ENCODE data around the gene ADAMTSL2.

The ADAMTSL2 gene

DNA sequence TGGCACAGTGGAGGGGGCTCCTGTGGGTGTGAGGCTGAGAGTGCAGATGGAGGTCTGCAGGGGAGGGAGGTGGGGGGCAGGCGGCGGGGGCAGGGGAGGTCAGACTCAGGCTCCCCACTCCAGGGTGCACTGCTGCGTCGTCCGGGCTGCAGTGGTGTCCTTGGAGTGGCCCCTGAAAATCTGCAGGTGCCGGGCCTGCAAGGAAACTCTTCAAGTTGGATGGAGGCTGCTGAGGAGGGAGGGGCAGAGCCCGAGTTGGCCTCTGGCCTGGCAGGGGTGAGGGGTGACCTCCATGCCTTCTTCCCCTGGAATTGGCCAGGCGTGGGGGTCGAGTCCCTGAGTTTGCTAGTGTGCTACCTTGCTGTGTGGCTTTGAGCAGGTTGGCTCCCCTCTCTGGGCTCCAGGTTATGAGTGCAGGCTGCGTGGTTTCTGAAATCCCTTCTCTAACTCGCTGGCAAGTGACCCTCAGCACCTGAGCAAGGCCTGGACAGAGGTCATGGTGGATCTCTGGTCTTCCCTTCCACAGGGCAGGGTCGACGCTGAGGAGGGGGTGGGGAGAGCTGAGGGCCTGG, 888 bp downstream of the ADAMTSL2 start:
- no peak for DNase-seq (ENCODE audit: low read depth)

DNA sequence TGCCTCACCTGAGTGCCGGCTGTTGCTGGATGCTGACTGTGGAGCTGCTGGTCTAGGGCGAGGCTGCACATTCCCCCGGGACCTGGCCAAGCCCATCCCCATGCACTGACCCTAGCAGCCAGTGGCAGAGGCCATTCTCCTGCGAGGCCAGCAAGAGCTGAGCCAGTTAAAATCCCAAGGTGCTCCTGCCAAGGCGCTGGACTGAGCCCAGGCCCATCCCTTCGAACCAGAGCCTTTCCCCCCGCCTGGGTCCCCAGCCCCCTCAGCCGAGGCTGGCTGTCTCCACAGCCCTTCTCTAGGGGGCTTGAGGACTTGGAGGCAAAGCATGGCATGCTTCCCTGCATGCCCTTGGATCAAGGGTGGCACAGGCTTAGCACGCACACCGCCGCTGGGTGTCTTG, 1.6 kb downstream of the ADAMTSL2 start:
- no peak for DNase-seq (ENCODE audit: low read depth)

DNA sequence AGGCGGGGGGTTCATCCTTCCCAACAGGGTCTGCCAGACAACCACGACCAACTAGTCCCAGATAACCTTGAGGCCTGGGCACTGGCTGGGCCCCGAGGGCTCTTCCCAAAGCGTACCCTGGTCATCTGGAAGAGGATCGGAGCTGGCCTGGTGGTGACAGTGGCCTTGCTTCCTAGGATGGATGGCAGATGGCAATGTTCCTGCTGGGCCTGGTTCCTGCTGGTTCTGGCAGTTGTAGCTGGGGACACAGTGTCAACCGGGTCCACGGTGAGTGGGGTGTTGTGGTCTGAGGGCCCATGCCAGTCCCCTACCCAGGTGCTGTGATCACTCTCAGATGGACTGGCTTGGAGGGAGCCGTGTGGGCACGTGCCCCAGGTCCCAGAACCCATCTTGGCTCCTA, 2.0 kb downstream of the ADAMTSL2 start:
- DNase-seq (ENCODE audit: low read depth) = no peak

DNA sequence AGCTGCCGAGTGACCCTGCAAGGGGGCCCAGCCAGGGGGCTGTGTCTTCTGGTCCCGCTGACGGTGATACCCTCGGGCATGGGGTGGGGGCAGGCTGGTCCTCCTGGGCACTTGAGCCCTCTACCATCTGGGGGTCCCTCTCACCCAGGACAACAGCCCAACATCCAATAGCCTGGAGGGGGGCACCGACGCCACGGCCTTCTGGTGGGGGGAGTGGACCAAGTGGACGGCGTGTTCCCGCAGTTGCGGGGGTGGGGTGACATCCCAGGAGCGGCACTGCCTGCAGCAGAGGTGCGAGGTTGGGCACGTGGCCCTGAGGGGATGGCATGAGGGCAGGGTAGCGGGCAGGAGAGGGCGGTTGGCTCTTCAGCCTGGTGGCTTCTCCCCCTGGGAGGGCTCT, 2.8 kb downstream of the ADAMTSL2 start:
- DNase-seq (ENCODE audit: low read depth) = no peak

DNA sequence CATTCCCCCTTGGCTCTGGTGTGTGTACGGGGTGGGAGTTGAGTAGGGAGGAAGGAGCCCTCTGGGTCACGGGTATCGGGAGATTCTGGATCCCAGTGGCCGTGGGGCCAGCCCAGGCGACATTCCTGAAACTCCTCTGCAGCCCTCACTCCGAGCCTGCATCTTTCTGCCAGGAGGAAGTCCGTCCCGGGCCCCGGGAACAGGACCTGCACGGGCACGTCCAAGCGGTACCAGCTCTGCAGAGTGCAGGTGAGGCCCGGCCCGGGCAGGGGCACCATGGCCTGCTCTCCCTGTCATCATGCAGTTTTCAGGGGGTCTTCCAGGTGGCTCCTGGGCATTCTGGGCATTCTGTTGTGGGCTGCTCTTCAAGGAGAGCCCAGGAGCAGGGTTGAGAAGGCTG, 3.7 kb downstream of the ADAMTSL2 start:
- no peak for DNase-seq (ENCODE audit: low read depth)

DNA sequence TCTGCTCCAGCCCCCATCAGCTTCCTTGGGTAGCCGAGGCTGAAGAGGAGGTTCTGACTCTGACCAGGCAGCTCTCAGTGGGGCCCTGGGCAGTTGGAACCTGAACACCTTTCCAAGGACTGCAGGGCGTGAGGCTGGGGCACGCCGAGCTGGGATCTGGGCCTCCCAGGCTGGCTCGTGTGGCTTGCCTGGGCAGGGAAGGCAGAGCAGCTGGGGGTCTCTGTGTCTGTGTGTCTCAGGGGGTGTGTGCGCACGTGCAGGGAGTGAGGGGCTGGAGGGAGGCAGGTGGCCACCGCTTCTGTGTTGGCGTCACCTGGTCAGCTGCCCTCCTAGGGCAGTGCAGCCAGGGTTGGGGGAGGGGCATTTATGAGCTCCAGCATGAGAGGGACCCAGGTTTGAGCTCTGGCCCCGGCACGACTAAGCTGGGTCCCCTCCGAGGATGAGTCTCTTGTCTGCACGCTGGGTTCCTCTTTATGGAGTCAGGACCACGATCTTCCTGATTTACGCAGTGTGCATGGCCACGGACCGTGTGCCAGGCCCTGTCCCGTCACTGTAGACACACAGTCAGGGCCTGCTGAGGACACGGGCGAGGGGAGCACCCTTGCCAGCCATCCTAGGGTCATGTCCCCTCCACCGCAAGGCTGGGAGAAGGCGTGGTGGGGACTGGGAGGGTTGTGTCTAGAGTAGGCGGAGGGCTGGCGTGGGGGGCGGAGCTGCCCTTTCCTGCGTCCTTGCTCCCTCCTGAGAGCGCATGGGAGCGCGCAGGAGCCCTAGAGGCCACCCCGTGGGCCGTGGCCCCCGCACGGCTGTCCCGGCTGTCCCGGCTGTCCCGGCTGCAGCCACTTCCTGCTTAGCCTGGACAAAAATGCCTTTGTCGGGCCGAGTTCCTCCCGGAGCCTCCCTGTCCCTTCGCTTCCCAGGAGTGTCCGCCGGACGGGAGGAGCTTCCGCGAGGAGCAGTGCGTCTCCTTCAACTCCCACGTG, 4.6 kb downstream of the ADAMTSL2 start:
- DNase-seq (ENCODE audit: low read depth) = no peak

DNA sequence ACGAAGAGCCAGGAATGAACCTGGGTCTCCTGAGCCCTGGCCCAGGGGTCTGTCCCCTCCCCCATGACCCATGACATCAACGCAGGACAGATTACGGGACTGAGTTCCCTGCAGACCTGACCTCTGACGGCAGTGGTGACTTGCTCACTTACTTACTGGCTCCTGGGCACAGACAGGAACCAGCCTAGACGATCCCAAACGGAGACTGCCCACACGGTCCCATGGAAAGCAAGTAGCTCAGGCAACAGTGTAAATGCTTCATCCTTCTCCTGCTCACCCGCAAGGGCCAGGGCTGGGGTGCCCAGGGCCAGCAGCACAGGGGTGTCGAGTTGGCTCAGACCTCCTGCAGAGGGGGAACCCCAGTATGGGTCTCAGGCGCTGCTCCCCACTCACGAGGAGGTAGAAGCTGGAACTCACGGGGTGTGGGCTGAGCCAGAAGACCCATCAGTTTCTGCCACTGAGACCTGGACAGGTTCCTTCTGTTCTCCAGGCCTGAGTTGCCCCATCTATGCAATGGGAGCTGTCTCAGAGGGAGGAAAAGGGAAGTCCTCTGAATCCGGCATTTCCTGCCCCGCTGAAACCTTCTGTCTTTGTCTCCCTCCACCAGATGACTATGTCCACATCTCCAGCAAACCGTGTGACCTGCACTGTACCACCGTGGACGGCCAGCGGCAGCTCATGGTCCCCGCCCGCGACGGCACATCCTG, 5.6 kb downstream of the ADAMTSL2 start:
- DNase-seq (ENCODE audit: low read depth) = no peak

DNA sequence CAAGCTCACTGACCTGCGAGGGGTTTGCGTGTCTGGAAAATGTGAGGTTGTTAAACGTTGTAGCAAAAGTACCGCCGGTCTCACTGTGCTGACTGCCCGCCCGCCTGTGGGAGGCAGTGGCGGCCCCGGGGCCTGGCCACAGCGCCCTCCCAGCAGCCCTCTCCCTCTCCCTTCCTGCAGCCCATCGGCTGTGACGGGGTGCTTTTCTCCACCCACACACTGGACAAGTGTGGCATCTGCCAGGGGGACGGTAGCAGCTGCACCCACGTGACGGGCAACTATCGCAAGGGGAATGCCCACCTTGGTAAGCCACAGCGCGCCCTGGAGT, 6.2 kb downstream of the ADAMTSL2 start:
- no peak for DNase-seq (ENCODE audit: low read depth)

DNA sequence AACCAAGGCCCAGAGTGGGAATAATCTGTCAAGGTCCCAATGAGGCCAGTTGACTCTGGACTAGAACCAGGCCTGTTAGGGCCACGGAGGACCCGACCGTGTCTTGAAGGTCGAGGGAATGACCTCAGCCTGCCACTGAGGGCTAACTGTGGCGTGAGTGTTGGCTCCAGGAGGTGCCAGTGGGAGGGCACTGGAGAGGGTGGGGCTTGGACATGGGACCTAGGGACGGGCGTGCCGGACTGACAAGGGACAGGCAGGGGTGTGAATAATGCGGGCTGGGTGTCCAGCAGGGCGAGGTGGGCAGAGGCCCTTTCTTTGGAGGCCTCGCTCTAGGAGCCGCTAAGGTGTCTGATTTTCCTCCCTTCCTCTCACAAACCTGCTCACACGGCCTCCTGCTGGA, 7.5 kb downstream of the ADAMTSL2 start:
- no peak for DNase-seq (ENCODE audit: low read depth)

DNA sequence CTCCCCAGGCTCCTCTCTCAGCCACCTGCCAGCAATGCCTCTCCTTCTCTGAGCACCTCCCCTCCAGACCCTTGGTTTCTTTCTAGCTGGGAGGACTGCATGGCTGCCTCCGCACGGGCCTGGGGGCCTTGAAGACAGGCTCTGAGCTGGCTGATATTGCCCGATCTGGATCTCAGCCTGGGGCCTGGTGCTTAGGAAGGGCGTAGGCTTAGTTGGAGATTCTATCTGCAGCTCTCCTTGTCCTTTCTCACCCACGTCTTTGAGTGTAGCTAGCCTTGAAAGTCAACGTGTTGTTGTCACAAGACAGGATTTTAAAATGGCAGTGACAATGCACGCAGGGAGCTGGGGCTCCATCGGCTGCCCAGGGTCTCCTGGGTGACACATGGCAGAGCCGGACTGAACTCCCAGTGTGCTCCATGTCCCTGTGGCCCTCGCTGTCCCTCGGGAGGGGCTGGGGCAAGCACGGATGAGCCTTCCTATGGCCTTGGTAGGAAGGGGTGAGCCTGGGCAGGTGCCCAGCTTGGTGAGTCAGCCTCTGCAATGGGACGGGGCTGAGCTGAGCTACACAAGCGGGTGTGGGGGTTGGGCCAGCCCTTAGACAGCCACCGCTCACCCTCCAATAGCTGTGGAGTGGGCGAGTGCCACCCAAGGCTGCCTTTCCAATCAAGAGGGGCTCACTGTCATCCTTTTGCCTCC, 9.4 kb downstream of the ADAMTSL2 start:
- no peak for DNase-seq (ENCODE audit: low read depth)

DNA sequence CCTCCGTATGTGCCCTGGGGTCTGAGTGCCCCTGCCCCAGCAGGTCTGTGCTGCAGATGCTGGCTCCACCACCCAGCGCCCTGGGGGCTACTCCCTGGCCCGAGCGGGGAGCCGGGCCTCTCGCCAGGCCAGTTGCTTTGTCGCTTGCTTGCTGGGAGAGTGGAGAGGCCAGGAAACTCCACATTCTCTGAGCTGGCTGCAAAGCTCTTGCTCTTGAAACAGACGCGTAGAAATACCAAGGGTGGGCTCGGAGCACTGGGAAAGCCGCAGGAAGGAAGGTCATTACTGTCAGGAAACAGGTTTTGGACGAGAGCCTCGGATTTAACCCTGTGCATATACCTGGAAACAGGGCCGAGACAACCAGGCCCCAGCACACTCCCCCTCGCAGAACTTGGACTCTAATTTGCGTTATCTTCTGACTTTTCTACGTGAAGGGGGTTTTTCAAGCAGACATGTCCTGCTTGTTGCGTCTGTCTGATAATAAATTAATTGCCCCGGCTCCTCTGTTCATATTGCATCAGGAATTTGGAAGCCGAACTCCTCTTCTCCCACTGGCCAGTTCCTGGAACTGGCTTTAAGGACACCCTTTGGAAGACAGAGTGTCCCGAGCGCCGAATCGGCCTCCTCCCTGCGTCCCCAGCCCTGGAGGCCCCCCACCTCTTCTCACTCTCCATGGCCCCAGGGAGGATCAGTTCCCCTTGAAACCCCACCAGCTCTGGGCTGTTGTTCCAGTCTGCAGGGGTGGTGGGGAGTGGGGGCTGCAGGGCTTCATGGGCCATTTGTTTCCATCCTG, 11.2 kb downstream of the ADAMTSL2 start:
- no peak for DNase-seq (ENCODE audit: low read depth)

DNA sequence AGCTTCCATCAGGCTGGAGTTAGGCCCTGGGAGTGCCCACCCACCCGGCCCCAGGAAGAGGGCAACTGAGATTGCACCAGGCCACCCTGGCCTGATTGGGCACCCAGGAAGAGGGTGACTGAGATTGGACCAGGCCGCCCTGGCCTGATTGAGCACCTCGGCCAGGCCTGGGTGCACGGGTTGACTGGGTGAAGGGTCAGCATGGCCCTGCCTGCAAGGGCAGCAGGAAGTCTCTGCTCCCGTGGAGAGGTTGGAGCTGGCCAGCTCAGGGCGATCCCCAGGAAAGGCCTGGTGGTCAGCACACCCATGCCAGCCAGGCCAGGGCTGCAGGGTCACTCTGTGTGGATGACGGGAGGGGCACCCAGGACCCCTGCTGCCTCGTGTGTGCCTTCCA, 11.8 kb downstream of the ADAMTSL2 start:
- no peak for DNase-seq (ENCODE audit: low read depth)

DNA sequence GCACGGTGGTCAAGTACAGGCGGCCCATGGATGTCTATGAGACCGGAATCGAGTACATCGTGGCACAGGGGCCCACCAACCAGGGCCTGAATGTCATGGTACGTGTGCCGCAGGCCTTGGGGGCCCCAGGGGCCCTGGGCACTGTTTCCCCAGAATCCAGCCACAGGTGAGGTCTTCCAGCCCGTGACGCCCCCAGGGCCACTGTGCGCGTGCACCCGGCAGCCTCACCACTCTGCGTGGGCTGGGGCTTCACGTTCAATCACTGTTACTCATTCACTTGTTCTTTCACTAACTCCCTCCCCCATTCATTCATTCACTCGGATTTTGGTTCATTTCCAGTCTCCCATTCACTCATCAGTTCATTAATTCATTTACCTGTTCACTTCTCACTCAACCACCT, 12.6 kb downstream of the ADAMTSL2 start:
- DNase-seq (ENCODE audit: low read depth) = no peak

DNA sequence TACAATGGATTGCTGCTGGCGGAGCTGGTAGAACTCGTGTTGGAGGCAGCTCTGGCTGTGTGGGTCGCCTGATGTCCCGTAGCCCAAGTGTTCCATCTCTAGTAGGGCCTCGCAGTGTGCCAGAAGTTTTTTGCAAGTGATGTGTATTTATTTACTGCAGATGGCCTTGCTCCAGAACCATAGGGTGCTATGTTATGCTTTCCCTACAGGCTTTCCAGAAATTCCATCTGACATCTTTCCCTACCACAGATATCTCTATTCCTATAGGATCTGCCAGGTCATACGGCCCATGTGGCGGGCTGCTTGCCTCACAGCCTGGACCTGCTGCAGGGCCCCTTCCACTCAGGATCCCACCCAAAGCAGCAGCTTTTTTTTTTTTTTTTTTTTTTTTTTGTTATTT, 16.9 kb downstream of the ADAMTSL2 start:
- DNase-seq (ENCODE audit: low read depth) = no peak

DNA sequence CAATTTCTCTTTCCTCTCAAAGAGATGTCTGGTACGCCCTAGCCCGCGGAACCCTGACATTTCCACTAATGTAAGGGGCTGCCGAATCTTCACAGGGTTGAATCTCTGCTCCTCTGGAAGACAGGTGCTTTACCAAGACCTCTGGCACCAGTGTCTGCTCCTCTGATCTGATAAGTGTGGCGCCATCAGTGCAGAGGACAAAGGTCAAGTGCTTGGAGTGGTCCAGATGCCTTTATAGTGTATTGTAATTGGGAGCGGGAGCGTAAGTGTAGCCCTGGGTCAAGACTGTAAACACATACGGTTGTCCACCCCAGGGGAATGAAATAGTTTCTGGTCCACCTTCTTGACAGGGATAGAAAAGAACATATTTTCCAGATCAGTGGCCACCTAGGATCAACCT, 17.7 kb downstream of the ADAMTSL2 start:
- no peak for DNase-seq (ENCODE audit: low read depth)

DNA sequence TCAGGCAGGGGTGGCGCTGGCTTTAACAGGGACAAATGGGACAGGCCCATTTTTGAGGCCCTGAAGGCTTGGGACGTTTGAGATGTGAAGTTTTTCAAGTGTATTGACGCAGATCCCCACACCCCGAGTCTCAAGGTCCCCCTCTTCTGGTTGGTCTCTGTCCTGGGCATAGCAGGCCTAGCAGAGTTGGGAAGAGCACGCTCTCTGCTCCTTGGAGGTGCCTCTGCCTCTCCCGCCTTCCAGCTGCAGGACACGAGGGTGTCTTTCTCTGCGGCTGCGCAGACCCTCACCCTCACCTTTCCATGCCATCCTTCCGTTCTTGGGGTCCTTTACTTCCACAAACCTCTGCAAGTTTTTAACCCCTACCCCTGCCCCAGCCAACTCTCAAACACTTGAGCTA, 18.6 kb downstream of the ADAMTSL2 start:
- DNase-seq (ENCODE audit: low read depth) = no peak

DNA sequence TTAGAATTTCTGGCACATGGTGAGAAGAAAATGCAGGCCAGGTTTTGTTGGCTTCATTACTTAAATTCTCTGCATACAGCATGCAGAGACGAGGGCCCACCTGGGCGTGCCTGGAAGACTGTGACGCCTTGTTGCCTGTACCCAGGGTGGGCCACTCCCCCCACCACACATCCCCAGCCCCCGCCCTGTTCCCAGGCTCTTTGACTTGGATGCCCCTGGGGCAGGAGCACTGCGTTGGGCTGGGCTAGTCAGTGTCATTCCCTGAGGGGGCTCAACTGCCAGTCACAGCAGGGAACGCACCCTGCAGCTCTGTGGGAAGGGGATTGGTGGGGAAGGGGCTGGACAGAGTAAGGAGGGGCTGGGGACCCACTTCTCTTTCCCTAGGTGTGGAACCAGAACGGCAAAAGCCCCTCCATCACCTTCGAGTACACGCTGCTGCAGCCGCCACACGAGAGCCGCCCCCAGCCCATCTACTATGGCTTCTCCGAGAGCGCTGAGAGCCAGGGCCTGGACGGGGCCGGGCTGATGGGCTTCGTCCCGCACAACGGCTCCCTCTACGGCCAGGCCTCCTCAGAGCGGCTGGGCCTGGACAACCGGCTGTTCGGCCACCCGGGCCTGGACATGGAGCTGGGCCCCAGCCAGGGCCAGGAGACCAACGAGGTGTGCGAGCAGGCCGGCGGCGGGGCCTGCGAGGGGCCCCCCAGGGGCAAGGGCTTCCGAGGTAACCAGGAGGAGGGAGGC, 19.6 kb downstream of the ADAMTSL2 start:
- DNase-seq (ENCODE audit: low read depth) = no peak

DNA sequence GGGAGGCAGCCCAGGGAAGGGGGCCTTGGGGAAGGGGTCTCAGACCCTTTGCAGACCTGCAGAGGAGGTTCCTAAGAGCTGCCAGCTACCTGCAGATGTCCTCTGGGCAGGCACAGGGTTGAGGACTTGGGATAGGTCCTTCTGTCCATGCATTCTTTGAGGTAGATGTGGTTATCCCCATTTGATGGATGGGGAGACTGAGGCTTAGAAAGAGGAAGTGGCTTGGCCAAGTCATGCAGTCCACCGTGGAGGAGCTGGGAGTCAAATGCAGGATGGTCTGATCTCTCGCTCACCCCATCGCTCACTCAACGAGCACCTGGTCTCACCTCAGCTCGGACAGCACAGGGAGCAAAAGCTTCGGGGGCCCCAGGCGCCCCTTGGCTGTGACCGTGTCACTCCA, 20.2 kb downstream of the ADAMTSL2 start:
- no peak for DNase-seq (ENCODE audit: low read depth)

DNA sequence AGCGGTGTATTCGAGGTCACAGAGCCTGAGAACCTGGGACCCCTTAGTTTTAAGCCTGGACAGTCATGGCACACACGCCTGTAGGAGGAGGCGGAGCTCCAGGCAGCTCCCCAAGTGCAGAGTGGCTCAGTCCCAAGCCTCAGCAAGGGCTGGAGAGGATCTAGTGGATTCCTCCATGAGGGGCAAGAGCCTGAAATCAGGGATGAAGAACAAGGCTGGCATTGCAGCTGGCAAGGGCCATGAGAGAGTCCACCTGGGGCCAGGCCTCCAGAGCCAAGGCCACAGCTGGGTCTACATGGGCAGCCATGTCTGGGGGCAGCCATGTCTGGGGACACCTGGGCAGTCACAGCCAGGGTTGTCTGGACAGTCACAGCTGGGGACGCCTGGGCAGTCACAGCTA, 21.9 kb downstream of the ADAMTSL2 start:
- DNase-seq (ENCODE audit: low read depth) = no peak

DNA sequence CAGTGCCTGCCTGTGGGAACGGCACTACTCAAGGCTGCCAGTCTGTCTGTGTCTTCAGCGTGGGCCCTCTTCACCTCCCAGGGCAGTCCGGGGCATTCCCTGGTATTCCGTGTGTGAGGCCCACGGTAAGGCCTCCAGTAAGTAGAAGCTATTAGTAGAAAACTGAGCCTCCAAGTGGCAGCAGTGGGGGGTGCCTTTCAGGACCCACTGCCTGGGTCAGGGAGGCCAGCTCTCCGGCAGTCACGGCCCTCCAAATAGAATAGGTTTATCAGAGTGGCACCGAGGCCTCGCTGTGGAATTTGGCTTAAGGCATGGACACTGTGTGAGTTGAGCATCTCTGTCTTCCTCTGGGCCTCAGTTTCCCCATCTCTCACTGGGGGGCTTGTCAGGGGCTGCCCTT, 23.1 kb downstream of the ADAMTSL2 start:
- DNase-seq (ENCODE audit: low read depth) = no peak
